Placental pericyte (primary cell): Measurements from ENCODE around the gene DAZAP1. TPM values are rescaled to one million over a fixed set of nuclear protein-coding genes. Genes with fewer than 3 reads are reported as not detected.

Experiments
- total RNA-seq: library from RNA; depleted of rRNA; stranded (reverse); fragments of >200 nt; gene quantifications from 2 replicates; pipeline ENCODE4 v1.2.3, GENCODE V29; 2012

Gene DAZAP1
- 43.3 and 77.6 TPM in 2 replicates for total RNA-seq

GRCh38 chr19:1407528-1408299, at the start of gene DAZAP1:
Gene DAZAP1, plus strand, starts transcription at chr19:1407586. Its CDS starts 188 bp downstream, at chr19:1407774.

GRCh38 chr19:1383312-1384084, 23.9 kb upstream of the DAZAP1 start, which contains the start of gene NDUFS7:
Gene NDUFS7, plus strand, starts transcription at chr19:1383907. Its CDS starts 20 bp downstream, at chr19:1383927.

GRCh38 chr19:1401138-1401888, 6.1 kb upstream of the DAZAP1 start, which contains the start of gene GAMT:
Gene GAMT, minus strand, starts transcription at chr19:1401542. Its CDS starts 66 bp downstream, at chr19:1401476.

DNA sequence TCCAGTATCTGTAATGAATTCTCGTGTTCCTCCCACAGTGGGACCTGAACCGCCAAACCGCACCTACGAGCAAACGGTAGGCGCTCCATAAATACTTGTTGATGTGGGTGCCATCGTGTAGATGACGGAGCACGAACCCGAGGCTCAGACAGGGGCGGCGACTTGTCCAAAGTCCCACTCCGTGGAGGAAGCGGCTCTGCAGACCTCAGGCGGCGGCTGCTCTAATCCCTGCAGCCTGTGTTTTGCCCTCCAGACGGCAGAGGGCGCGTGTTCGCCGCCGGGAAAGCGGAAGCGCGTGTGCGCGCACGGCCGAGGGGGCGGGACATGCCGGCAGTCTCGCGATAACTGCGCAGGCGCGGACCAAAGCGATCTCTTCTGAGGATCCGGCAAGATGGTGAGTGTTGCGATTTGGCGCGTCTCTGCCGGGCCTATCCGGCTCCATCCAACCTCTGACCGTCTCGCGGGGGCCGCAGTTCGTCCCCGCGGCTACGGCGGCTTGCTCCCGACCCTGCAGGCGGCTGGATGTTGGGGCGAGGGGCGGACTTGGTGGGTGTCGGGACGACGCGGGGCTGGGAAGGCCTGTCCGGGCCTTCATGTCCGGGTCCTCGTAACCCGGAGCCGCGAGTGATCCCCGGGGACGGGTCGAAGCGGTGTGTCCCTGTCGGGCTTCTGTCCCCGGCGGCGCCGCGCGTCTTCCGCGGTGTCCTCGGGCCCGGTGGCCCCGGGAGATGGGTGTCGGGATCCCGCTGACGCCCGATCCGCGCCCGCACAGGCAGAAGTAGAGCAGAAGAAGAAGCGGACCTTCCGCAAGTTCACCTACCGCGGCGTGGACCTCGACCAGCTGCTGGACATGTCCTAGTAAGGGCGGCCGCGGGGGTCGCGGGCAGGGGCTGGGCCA, 30.9 kb downstream of the DAZAP1 start, which contains the start of gene RPS15:
RPS15 (plus strand) TSS at position 362 of the 898 bp plus-strand sequence; CDS start at position 392, 30 bp downstream.

DNA sequence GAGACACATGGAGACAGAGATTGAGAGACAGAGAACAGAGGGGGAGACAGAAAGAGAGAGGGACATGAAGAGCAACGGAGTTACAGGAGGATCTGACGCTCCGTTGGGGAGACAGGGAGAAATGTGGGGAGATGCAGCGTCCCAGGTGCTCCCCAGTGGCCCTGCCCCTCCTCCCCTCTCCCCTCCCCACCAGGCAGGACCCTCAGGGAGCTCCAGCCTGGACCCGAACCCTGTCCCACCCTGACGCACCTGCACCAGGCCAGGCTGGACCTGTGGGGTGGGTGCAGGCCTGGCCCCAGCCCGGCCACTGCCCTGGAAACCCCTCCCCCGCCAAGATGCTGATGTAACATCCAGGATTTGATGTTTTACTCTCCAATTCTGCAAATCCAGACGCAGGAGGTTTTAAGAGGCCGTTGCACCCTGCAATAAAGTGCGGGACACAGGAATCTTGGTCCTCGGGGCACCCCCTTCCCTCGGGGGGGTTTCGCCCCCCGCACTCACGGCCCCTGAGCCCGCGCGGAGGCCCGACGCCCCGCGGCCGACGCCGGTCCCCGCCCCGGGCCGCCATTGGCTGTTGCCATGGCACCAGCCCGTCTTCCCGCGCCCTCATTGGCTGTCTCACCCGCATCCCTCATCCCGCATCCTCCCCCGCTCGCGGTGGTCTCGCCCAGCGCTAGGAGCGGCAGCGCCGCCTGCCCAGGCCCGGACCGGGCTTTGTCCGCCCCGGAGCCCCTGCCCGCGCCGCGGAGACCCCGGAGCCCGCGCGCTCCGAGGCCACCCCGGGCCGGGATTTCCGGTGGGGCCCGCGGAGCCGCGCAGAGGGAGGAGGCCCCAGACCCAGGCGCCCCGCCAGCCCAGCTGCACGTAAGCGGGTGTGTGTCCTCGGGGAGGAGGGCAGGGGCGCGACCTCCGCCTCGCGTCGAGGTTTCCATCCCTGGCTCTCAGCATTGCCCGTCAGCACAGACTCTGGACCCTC, 42.4 kb downstream of the DAZAP1 start, which contains the start of gene APC2:
APC2 (plus strand) TSS at position 655 of the 976 bp plus-strand sequence. CDS start 2,881 bp downstream, outside the sequence.

DNA sequence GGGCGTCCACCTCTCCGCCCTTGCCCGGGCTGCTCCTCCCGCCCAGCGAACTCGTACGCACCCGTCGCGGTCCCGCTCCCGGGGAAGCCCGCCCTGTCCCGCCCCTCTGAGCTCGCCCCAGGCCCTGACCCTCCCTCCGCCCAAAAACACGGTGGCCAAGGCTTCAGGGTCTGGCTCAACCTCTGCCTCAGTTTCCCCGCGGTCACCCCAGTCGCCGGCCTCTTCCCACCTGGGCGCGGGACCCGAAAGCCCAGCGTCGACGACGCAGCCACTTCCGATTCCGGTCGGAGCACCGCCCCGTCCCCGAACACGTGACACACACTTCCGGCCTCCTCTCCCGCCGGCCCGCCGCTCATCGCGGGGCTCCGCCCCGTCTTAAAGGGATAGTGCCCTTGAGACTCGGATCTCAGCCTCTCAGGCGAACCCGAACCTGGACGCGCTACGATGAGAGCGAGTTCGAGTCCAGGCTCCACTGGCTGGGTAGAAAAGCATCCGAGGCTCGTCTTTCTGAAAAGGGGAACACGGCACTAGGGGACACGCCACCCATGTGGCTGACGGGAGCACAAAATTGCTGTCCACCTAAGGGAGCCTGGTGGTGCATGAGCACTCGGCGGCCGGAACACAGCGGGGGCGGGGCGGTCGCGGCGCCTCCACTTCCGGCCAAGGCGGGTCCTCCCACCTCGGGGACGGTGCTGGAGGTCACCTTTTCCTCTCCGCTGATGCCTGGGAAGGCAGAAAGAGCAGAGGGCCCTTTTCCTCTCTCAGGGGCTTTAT, 71.7 kb downstream of the DAZAP1 start, which contains the start of gene C19orf25:
C19orf25 (minus strand) TSS at position 282 of the 774 bp plus-strand sequence. CDS start 312 bp downstream, outside the sequence.

Other genes starting within 250 kb of the DAZAP1 start
- gene SBNO2, start 233.3 kb upstream of the DAZAP1 start, total RNA-seq, result 58.4 and 77.7 TPM in 2 replicates
- gene STK11, start 201.8 kb upstream of the DAZAP1 start, total RNA-seq, result 107 and 110 TPM in 2 replicates
- 5.7 and 6.8 TPM in 2 replicates for gene CBARP, start 169.6 kb upstream of the DAZAP1 start, total RNA-seq
- gene ATP5F1D, start 165.8 kb upstream of the DAZAP1 start, total RNA-seq, result 17.2 and 25.2 TPM in 2 replicates
- 28.2 TPM in 2 replicates for gene MIDN, start 159.0 kb upstream of the DAZAP1 start, total RNA-seq
- gene CIRBP, start 138.3 kb upstream of the DAZAP1 start, total RNA-seq, result 199 and 402 TPM in 2 replicates
- 21.4 and 27.6 TPM in 2 replicates for gene FAM174C, start 132.1 kb upstream of the DAZAP1 start, total RNA-seq
- not detected in 2 replicates for gene EFNA2, start 121.7 kb upstream of the DAZAP1 start, total RNA-seq
- 57.3 and 87.5 TPM in 2 replicates for gene NDUFS7, start 23.7 kb upstream of the DAZAP1 start, total RNA-seq
- 35.0 and 41.1 TPM in 2 replicates for gene GAMT, start 6.0 kb upstream of the DAZAP1 start, total RNA-seq
- gene RPS15, start 30.8 kb downstream of the DAZAP1 start, total RNA-seq, result 569 and 1,207 TPM in 2 replicates
- gene APC2, start 42.5 kb downstream of the DAZAP1 start, total RNA-seq, result 0.14 and 0.22 TPM in 2 replicates
- 26.9 and 31.6 TPM in 2 replicates for gene C19orf25, start 71.6 kb downstream of the DAZAP1 start, total RNA-seq
- gene PCSK4, start 82.8 kb downstream of the DAZAP1 start, total RNA-seq, result 0.57 and 3.5 TPM in 2 replicates
- gene REEP6, start 83.6 kb downstream of the DAZAP1 start, total RNA-seq, result 1.1 TPM in 2 replicates
- gene ADAMTSL5, start 105.4 kb downstream of the DAZAP1 start, total RNA-seq, result 6.3 and 10.7 TPM in 2 replicates
- gene PLK5, start 116.5 kb downstream of the DAZAP1 start, total RNA-seq, result not detected in 2 replicates
- 23.2 and 98.2 TPM in 2 replicates for gene MEX3D, start 160.7 kb downstream of the DAZAP1 start, total RNA-seq
- gene MBD3, start 185.3 kb downstream of the DAZAP1 start, total RNA-seq, result 80.5 and 134 TPM in 2 replicates
- gene UQCR11, start 197.9 kb downstream of the DAZAP1 start, total RNA-seq, result 30.6 TPM in 2 replicates
- 44.6 and 123 TPM in 2 replicates for gene TCF3, start 245.0 kb downstream of the DAZAP1 start, total RNA-seq